ENCODE data around the gene UBE4B.

DNA sequence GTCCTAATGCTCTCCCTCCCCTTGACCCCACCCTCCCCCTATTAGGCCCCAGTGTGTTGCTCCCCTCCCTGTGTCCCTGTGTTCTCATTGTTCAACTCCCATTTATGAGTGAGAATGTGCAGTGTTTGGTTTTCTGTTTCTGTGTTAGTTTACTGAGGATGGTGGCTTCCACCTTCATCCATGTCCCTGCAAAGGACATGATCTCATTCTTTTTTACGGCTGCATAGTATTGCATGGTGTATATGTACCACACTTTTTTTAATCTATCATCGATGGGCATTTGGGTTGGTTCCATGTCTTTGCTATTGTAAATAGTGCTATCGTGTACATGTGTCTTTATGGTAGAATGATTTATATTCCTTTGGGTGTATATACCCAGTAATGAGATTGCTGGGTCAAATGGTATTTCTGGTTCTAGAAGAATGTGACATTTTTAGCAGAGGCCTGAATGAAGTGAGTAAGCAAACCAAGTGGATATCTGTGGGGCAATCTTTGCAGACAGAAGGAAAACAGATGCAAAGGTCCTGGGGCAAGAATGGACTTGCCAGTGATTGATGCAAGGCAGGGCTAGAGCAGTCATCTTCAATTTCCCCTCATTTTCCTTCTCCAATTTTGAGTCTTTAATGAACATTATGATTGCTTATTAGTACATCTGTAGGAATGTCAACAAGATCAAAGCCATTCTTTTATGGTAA is 50.2 kb downstream of the UBE4B start:
- TF ChIP-seq, protein P1, sequence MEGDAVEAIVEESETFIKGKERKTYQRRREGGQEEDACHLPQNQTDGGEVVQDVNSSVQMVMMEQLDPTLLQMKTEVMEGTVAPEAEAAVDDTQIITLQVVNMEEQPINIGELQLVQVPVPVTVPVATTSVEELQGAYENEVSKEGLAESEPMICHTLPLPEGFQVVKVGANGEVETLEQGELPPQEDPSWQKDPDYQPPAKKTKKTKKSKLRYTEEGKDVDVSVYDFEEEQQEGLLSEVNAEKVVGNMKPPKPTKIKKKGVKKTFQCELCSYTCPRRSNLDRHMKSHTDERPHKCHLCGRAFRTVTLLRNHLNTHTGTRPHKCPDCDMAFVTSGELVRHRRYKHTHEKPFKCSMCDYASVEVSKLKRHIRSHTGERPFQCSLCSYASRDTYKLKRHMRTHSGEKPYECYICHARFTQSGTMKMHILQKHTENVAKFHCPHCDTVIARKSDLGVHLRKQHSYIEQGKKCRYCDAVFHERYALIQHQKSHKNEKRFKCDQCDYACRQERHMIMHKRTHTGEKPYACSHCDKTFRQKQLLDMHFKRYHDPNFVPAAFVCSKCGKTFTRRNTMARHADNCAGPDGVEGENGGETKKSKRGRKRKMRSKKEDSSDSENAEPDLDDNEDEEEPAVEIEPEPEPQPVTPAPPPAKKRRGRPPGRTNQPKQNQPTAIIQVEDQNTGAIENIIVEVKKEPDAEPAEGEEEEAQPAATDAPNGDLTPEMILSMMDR (IDR thresholded peaks at IDR 0.05): no peak
- TF ChIP-seq EZH2phosphoT487 (IDR thresholded peaks at IDR 0.05): no peak
- no peak for TF ChIP-seq EZH2 (IDR thresholded peaks at IDR 0.05)
